HepG2 (cell line): ENCODE measurements around the gene GNAI2. TPM values are rescaled to one million over a fixed set of nuclear protein-coding genes. Genes with fewer than 3 reads are reported as not detected.

ENCODE experiments used
- ARID3A ChIP-seq: IDR thresholded peaks from 2 replicates; pipeline ENCODE4 v1.6.1; 2012; ENCODE audit warnings: low read depth, low read length, improper control_type of control experiment
- ASH2L ChIP-seq: fragments of 300-600, 200-600 bp; sonication (generic); IDR thresholded peaks from 2 replicates; pipeline ENCODE4 v1.7.0; 2017; ENCODE audit warnings: low read depth, mild to moderate bottlenecking, moderate library complexity, mixed read lengths, low read length; ENCODE audit not compliant: insufficient read length
- CENPBD1 ChIP-seq: sonication (generic); formaldehyde crosslinking; IDR thresholded peaks from 2 replicates; pipeline ENCODE4 v1.8.0; 2022; ENCODE audit warnings: missing genetic modification reagents, low read depth, mild to moderate bottlenecking, borderline replicate concordance
- FOXK2 ChIP-seq: fragments of 450-650 bp; IDR thresholded peaks from 2 replicates; pipeline ENCODE4 v1.6.1; 2016
- MEIS2 ChIP-seq: sonication (generic); formaldehyde crosslinking; IDR thresholded peaks from 2 replicates; pipeline ENCODE4 v1.9.0; 2021; ENCODE audit warnings: mild to moderate bottlenecking, missing genetic modification reagents
- MZF1 ChIP-seq: sonication (generic); formaldehyde crosslinking; IDR thresholded peaks from 2 replicates; pipeline ENCODE4 v1.8.1; 2023; ENCODE audit warnings: mild to moderate bottlenecking, missing genetic modification reagents, borderline replicate concordance
- NONO ChIP-seq, 2 experiments: fragments of 450-650 bp in 1 of 2; sonication (generic) in 1 of 2; formaldehyde crosslinking in 1 of 2; IDR thresholded peaks in 1 of 2; conservative IDR thresholded peaks in 1 of 2; 2 replicates each; pipeline versions ENCODE4 v1.6.1 to v1.8.0; 2017 to 2022; ENCODE audit warnings: mild to moderate bottlenecking in 1 of 2, missing genetic modification reagents in 1 of 2, moderate library complexity in 1 of 2
- SIX1 ChIP-seq: sonication (generic); formaldehyde crosslinking; IDR thresholded peaks from 2 replicates; pipeline ENCODE4 v1.4.0; 2020; ENCODE audit warnings: missing genetic modification reagents, borderline replicate concordance
- SMAD3 ChIP-seq: sonication (generic); formaldehyde crosslinking; IDR thresholded peaks from 2 replicates; pipeline ENCODE4 v1.4.0; 2020; ENCODE audit warnings: missing genetic modification reagents
- SMAD9 ChIP-seq: sonication (generic); formaldehyde crosslinking; IDR thresholded peaks from 2 replicates; pipeline ENCODE4 v1.5.1; 2020; ENCODE audit warnings: mild to moderate bottlenecking, missing genetic modification reagents
- SP4 ChIP-seq: sonication (generic); formaldehyde crosslinking; IDR thresholded peaks from 2 replicates; pipeline ENCODE4 v1.8.1; 2023; ENCODE audit warnings: mild to moderate bottlenecking, missing genetic modification reagents
- TFDP2 ChIP-seq: sonication (generic); formaldehyde crosslinking; IDR thresholded peaks from 2 replicates; pipeline ENCODE4 v1.4.0; 2020; ENCODE audit warnings: missing genetic modification reagents
- TMF1 ChIP-seq: sonication (generic); formaldehyde crosslinking; IDR thresholded peaks from 2 replicates; pipeline ENCODE4 v1.8.1; 2022; ENCODE audit warnings: low read depth, missing genetic modification reagents
- ZBTB39 ChIP-seq: sonication (generic); formaldehyde crosslinking; IDR thresholded peaks from 2 replicates; pipeline ENCODE4 v1.5.0; 2020; ENCODE audit warnings: missing genetic modification reagents
- ZBTB7A ChIP-seq: sonication (generic); formaldehyde crosslinking; IDR thresholded peaks from 2 replicates; pipeline ENCODE4 v1.8.0; 2022; ENCODE audit warnings: mild to moderate bottlenecking, missing genetic modification reagents
- ZFP37 ChIP-seq: sonication (generic); formaldehyde crosslinking; IDR thresholded peaks from 2 replicates; pipeline ENCODE4 v1.4.0; 2020; ENCODE audit warnings: missing genetic modification reagents, borderline replicate concordance
- ZFX ChIP-seq: sonication (generic); formaldehyde crosslinking; IDR thresholded peaks from 2 replicates; pipeline ENCODE4 v1.4.0; 2020; ENCODE audit warnings: mild to moderate bottlenecking, low read depth, missing genetic modification reagents, moderate library complexity
- ZNF281 ChIP-seq: sonication (generic); formaldehyde crosslinking; IDR thresholded peaks from 2 replicates; pipeline ENCODE4 v1.4.0; 2020; ENCODE audit warnings: missing genetic modification reagents, borderline replicate concordance
- ZNF33A ChIP-seq: sonication (generic); formaldehyde crosslinking; IDR thresholded peaks from 2 replicates; pipeline ENCODE4 v1.5.1; 2020; ENCODE audit warnings: missing genetic modification reagents, mild to moderate bottlenecking, moderate library complexity, borderline replicate concordance
- polyA plus RNA-seq, 8 experiments: library from polyadenylated mRNA; depleted of rRNA in 3 of 8; stranded (reverse) in 7 of 8; unstranded in 1 of 8; fragments of >200 nt; fragmentation: Illumina TruSeq in 4 of 8; extraction: Trizol in 4 of 8; gene quantifications; 2 replicates each; pipeline versions ENCODE4 v1.2.1 to v1.2.3, GENCODE V29; 2011 to 2016; ENCODE audit warnings: low read depth in 4 of 8, missing spikeins in 1 of 8, mixed read lengths in 1 of 8; ENCODE audit not compliant: insufficient read depth in 1 of 8
- total RNA-seq, 5 experiments: library from RNA; depleted of rRNA; stranded (reverse); fragments of >200 nt; fragmentation: Illumina TruSeq; extraction: Trizol; gene quantifications; 2 replicates each; pipeline ENCODE4 v1.2.3, GENCODE V29; 2016; ENCODE audit warnings: low read depth in 1 of 5

Gene GNAI2
- total and polyA plus RNA-seq, 2 of the 13 experiments (the other 11 are each of a cell fraction or from before 2014, with no cell fraction given): 51.1 to 66.2 TPM

- TF ChIP-seq ARID3A (no peak), TFDP2 (CRISPR knock-in tag) (peak; percentile 33; the same call in 1 of the 2 replicates), ASH2L (peak; percentile 65), ZBTB7A (CRISPR knock-in tag) (peak; percentile 61; the same call in 1 of the 2 replicates), SIX1 (CRISPR knock-in tag) (no peak; the same call in 1 of the 2 replicates), MEIS2 (CRISPR knock-in tag) (peak; percentile 42; the same call in 1 of the 2 replicates), ZNF33A (CRISPR knock-in tag) (no peak), ZNF281 (CRISPR knock-in tag) (peak; percentile 4; the same call in 1 of the 2 replicates), SMAD9 (no peak), FOXK2 (no peak), MZF1 (CRISPR knock-in tag) (peak; percentile 21; the same call in 1 of the 2 replicates), ZFX (CRISPR knock-in tag) (peak; percentile 81), TMF1 (CRISPR knock-in tag) (0 out of 2 replicates have a peak, but pooled peaks have one; percentile 8), SMAD3 (no peak; the same call in 1 of the 2 replicates), SP4 (CRISPR knock-in tag) (peak; percentile 77), CENPBD1 (CRISPR knock-in tag) (0 out of 2 replicates have a peak, but pooled peaks have one; percentile 32), NONO (IDR thresholded peaks at IDR 0.05) (no peak), NONO (CRISPR knock-in tag; conservative IDR thresholded peaks at IDR 0.05) (peak; percentile 75; the same call in 1 of the 2 replicates), ZFP37 (CRISPR knock-in tag) (peak; percentile 23; the same call in 1 of the 2 replicates), ZBTB39 (CRISPR knock-in tag) (peak; percentile 76; the same call in 1 of the 2 replicates)
These were observed 63.0 kb downstream of the GNAI2 start, which contains the start of the genes HYAL3 and NAA80 (continued) for GRCh38 chr3:50298836-50299637.
